Measurements from ENCODE around the gene PRDX5.
"Not testable (repeated sequence)": the region's sequence is repeated elsewhere in the genome, so short reads cannot be mapped to it uniquely, and the experiment has no call there.

PRDX5 gene

DNA sequence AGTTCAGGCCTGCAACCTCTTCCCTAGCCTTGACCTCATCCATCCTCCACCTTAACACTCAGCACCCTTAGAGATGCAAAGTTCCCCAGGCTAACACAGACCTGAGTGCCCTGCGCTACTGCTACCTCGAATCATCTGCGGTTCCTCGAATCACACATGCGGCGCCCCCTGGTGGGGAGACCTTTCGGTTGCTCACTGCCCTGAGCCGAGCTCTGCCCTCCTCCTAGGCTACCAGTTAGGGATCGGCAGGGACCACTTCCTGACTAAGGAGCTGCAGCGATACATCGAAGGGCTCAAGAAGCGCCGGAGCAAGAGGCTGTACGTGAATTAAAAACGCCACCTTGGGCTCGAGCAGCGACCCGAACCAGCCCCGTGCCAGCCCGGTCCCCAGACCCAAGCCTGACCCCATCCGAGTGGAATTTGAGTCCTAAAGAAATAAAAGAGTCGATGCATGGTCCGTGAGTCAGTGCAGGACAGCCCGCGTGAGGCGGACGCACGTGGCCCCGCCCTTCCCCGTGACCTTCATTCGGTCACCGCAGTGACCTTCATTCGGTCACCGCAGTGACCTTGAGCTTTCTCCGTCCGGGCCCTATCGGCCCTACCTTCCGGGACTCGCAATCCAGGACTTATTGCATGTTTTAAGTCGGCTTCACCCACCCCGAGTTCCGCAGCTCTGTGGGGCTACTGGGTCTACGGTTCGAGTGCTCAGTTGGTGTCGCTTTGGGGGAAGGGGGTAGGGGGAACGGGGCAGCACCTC lies 13.4 kb upstream of the PRDX5 start:
- TF ChIP-seq, protein P1, sequence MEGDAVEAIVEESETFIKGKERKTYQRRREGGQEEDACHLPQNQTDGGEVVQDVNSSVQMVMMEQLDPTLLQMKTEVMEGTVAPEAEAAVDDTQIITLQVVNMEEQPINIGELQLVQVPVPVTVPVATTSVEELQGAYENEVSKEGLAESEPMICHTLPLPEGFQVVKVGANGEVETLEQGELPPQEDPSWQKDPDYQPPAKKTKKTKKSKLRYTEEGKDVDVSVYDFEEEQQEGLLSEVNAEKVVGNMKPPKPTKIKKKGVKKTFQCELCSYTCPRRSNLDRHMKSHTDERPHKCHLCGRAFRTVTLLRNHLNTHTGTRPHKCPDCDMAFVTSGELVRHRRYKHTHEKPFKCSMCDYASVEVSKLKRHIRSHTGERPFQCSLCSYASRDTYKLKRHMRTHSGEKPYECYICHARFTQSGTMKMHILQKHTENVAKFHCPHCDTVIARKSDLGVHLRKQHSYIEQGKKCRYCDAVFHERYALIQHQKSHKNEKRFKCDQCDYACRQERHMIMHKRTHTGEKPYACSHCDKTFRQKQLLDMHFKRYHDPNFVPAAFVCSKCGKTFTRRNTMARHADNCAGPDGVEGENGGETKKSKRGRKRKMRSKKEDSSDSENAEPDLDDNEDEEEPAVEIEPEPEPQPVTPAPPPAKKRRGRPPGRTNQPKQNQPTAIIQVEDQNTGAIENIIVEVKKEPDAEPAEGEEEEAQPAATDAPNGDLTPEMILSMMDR (IDR thresholded peaks at IDR 0.05; ENCODE audit: insufficient read depth, low read length, poor library complexity, severe bottlenecking), result peak; percentile 93
- Histone ChIP-seq H3K27me3 (replicated peaks; ENCODE audit: control insufficient read depth, insufficient read depth, low read length) (no peaks in the 10 kb centered on the region; the same call in 1 of the 2 replicates), H3K36me3 (ENCODE audit: control insufficient read depth, insufficient read depth, low read length) (peaks cover 3% of the 10 kb centered on the region), H3K4me3 (replicated peaks; ENCODE audit: low read depth, low read length) (peak overlapping the region; percentile 80)
- DNase-seq (ENCODE audit: extremely low read depth, insufficient read length), result peak; percentile 87

DNA sequence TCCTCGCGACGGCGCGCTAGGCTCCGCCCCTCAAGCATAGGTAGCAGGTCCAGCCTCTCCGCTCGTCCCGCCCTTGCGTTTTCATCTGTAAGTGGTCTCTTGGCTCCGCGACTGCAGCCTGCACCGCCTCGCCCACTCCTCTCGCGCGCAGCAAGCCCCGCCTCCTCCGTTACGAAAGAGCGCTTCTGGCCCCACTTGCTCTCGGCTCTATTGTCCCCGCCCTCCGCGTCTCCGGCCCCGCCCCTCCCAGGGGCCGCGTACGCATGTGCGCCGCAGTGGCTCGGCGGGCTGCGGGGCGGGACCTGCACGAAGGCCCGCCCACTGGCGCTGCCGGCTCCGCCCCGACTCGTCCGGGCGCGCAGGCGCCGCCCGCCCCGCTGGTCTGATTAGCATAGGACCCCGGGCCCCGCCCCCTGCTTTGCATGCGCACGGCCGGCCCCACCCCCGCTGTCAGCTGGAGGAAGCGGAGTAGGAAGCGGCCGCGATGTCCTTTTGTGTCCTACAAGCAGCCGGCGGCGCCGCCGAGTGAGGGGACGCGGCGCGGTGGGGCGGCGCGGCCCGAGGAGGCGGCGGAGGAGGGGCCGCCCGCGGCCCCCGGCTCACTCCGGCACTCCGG lies 12.7 kb upstream of the PRDX5 start, which contains the start of gene ESRRA:
Gene ESRRA, plus strand, starts transcription at position 450 of the 616 bp plus-strand sequence. CDS start 1,656 bp downstream, outside the sequence.
- DNase-seq (ENCODE audit: extremely low read depth, insufficient read length), result peak; percentile 99
- H3K4me3 ChIP-seq (replicated peaks; ENCODE audit: low read depth, low read length), result peak within 1 kb of the TSS; percentile 83
- peaks cover 3% of the 10 kb centered on the region for H3K36me3 ChIP-seq (ENCODE audit: control insufficient read depth, insufficient read depth, low read length)
- TF ChIP-seq, protein P1 (IDR thresholded peaks at IDR 0.05; ENCODE audit: insufficient read depth, low read length, poor library complexity, severe bottlenecking), result no peak
- H3K27me3 ChIP-seq (replicated peaks; ENCODE audit: control insufficient read depth, insufficient read depth, low read length), result no peaks in the 10 kb centered on the region; the same call in 1 of the 2 replicates

DNA sequence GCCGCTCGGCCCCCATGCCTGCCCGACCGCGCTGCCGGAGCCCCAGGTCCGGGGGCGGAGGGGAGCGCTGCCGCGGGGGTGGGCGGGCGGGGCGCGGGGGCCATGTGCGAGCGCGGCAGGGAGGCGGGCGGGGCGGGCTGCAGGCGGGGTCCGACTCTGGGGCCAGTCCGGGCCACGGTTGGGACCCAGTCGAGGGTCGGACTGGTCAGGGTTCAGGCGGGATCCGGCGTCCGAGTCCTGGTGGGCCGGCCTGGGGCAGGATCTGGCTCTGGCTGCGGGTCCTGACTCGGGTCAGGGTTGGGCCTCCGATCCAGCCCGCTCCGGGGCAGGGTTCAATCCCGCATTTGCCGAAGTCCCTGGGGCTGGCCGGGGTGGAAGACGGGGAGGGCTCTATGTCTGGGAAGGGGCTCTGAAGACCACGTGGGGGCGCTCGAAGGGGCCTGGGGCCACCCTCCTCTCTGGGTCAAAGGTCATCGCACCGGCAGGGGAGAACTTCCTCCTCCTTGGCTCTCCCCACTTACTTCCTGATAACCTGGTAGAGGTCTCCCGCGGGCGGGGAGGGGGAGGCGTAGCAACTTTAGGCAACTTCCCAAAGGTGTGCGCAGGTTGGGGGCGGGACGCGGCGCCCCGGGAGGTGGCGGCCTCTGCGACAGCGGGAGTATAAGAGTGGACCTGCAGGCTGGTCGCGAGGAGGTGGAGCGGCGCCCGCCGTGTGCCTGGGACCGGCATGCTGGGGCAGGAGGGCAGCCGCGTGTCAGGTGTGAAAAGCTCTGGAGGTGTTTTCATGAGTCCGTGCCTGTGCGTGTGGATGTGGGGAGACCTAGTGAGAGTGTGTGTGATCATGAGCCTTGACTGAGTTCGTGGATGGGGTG lies 12.0 kb upstream of the PRDX5 start:
- peak; percentile 77 for DNase-seq (ENCODE audit: extremely low read depth, insufficient read length)
- Histone ChIP-seq H3K36me3 (ENCODE audit: control insufficient read depth, insufficient read depth, low read length) (peaks cover 3% of the 10 kb centered on the region), H3K4me3 (replicated peaks; ENCODE audit: low read depth, low read length) (peak overlapping the region; percentile 83), H3K27me3 (replicated peaks; ENCODE audit: control insufficient read depth, insufficient read depth, low read length) (no peaks in the 10 kb centered on the region)
- TF ChIP-seq, protein P1 (IDR thresholded peaks at IDR 0.05; ENCODE audit: insufficient read depth, low read length, poor library complexity, severe bottlenecking), result peak; percentile 72

- TF ChIP-seq, protein P1 (IDR thresholded peaks at IDR 0.05; ENCODE audit: insufficient read depth, low read length, poor library complexity, severe bottlenecking), result no peak
- DNase-seq (ENCODE audit: extremely low read depth, insufficient read length), result no peak
- H3K27me3 ChIP-seq (replicated peaks; ENCODE audit: control insufficient read depth, insufficient read depth, low read length), result no peaks in the 10 kb centered on the region
- peak overlapping the region; percentile 83 for H3K4me3 ChIP-seq (replicated peaks; ENCODE audit: low read depth, low read length)
- H3K36me3 ChIP-seq (ENCODE audit: control insufficient read depth, insufficient read depth, low read length), result peaks cover 5% of the 10 kb centered on the region
Measured at GRCh38 chr11:64306563-64306875, 11.4 kb upstream of the PRDX5 start.

DNA sequence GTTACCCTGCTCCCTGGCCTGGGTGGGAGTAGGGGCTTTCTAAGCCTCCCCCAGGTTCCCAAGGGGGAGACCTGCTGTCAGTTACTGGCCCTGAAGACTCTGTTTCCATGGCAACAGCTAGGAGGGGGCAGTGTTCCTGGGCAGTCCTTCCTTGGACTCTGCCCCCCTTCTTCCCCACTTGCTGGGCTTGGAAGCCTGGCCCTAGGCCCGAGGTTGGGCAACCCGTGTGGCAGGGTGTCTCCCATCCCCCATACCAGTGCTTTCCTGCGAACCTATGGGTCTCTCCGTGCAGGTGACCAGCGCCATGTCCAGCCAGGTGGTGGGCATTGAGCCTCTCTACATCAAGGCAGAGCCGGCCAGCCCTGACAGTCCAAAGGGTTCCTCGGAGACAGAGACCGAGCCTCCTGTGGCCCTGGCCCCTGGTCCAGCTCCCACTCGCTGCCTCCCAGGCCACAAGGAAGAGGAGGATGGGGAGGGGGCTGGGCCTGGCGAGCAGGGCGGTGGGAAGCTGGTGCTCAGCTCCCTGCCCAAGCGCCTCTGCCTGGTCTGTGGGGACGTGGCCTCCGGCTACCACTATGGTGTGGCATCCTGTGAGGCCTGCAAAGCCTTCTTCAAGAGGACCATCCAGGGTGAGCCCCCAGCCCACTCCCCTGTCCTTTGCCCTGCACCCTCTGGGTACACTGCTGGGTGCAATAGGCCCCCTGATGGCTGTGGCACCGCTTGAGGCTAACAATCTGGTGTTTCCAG lies 10.9 kb upstream of the PRDX5 start:
- Histone ChIP-seq H3K4me3 (replicated peaks; ENCODE audit: low read depth, low read length) (peak overlapping the region; percentile 83), H3K27me3 (replicated peaks; ENCODE audit: control insufficient read depth, insufficient read depth, low read length) (no peaks in the 10 kb centered on the region), H3K36me3 (ENCODE audit: control insufficient read depth, insufficient read depth, low read length) (peaks cover 5% of the 10 kb centered on the region)
- no peak for DNase-seq (ENCODE audit: extremely low read depth, insufficient read length)
- TF ChIP-seq, protein P1 (IDR thresholded peaks at IDR 0.05; ENCODE audit: insufficient read depth, low read length, poor library complexity, severe bottlenecking), result no peak

GRCh38 chr11:64307795-64308194 lies 10.1 kb upstream of the PRDX5 start:
- not testable (repeated sequence) for H3K36me3 ChIP-seq (ENCODE audit: control insufficient read depth, insufficient read depth, low read length); H3K27me3 ChIP-seq (replicated peaks; ENCODE audit: control insufficient read depth, insufficient read depth, low read length); DNase-seq (ENCODE audit: extremely low read depth, insufficient read length); H3K4me3 ChIP-seq (replicated peaks; ENCODE audit: low read depth, low read length)
